Small intestine (tissue), 16 donors: ENCODE data around the gene CCL16. TPM values are rescaled to one million over a fixed set of nuclear protein-coding genes. Genes with fewer than 3 reads are reported as not detected.
"Not testable (repeated sequence)": the region's sequence is repeated elsewhere in the genome, so short reads cannot be mapped to it uniquely, and the experiment has no call there.

Experiments used
- DNase-seq, 2 donors: peaks; one replicate each; pipeline versions ENCODE4 v3.0.0 to v3.0.0-alpha.2; 2013
- FAIRE-seq: peaks from 2 replicates; lab custom pipeline; 2012; peaks lifted over from hg19 to GRCh38; lab: Jason Lieb, UNC
- H3K27ac ChIP-seq, 3 donors: one replicate each; pipeline ENCODE4 v1.5.1; 2013; ENCODE audit warnings: low read length in 2 of 3, mild to moderate bottlenecking in 2 of 3, control low read depth in 1 of 3, inconsistent platforms in 1 of 3, low read depth in 1 of 3, moderate library complexity in 1 of 3
- H3K27me3 ChIP-seq, 3 donors: one replicate each; pipeline ENCODE4 v1.6.1; 2013; ENCODE audit warnings: low read length in 3 of 3, inconsistent platforms in 1 of 3; ENCODE audit not compliant: control insufficient read depth in 3 of 3, insufficient read depth in 3 of 3
- H3K36me3 ChIP-seq, 3 donors: one replicate each; pipeline ENCODE4 v1.6.1; 2013; ENCODE audit warnings: low read length in 3 of 3, inconsistent platforms in 1 of 3, low read depth in 1 of 3, mild to moderate bottlenecking in 1 of 3, moderate library complexity in 1 of 3; ENCODE audit not compliant: control insufficient read depth in 3 of 3, insufficient read depth in 2 of 3
- H3K4me1 ChIP-seq, 3 donors: one replicate each; pipeline ENCODE4 v1.6.1; 2013; ENCODE audit warnings: low read length in 2 of 3, inconsistent platforms in 1 of 3, low read depth in 1 of 3, mild to moderate bottlenecking in 1 of 3, moderate library complexity in 1 of 3; ENCODE audit not compliant: control insufficient read depth in 3 of 3, insufficient read depth in 2 of 3
- H3K4me3 ChIP-seq, 3 donors: one replicate each; pipeline ENCODE4 v1.5.1; 2013; ENCODE audit warnings: low read length in 3 of 3, control low read depth in 1 of 3, inconsistent platforms in 1 of 3, low read depth in 1 of 3, mild to moderate bottlenecking in 1 of 3, moderate library complexity in 1 of 3
- H3K9me3 ChIP-seq, 2 donors: one replicate each; pipeline ENCODE4 v1.6.1; 2013; ENCODE audit warnings: low read depth in 1 of 2, low read length in 1 of 2; ENCODE audit not compliant: control insufficient read depth in 2 of 2, insufficient read depth in 1 of 2
- WGBS, 3 donors: extraction: QIAGEN DNeasy Blood & Tissue Kit; methylation state at CpG; one replicate each; pipeline ENCODE4 v1.1.7; 2013; 5-methylcytosine and 5-hydroxymethylcytosine counted together
- long read RNA-seq, 10 donors: transcript quantifications; one replicate each; lab custom pipeline, GENCODE V29; 2026
- polyA plus RNA-seq, 4 donors: library from polyadenylated mRNA; stranded (reverse) in 3 of 4; unstranded in 1 of 4; fragments of 200-250 nt in 3 of 4; fragments of 120-200 nt in 1 of 4; gene quantifications; one replicate each; pipeline versions ENCODE4 v1.2.1 to v1.2.3, GENCODE V29; 2013
- donor health status: healthy with polysubstance abuse.
- donor health status: control.
- donor health status: control.
- donor health status: Bipolar disorder and iron deficiency.
- donor health status: healthy.

Gene CCL16, protein sequence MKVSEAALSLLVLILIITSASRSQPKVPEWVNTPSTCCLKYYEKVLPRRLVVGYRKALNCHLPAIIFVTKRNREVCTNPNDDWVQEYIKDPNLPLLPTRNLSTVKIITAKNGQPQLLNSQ
- polyA plus RNA-seq = under 1 TPM in 2 of 4 donors, not detected in 2; 0.19 to 0.21 TPM
- long read RNA-seq, donor 1 = 0 reads
- long read RNA-seq, donor 2 = 0 reads
- long read RNA-seq, donor 3 = 0 reads
- long read RNA-seq, donor 4 = 0 reads
- long read RNA-seq, donor 5 = 0 reads
- long read RNA-seq, donor 6 = 0 reads
- long read RNA-seq, donor 7 = 0 reads
- long read RNA-seq, donor 8 = 0 reads
- long read RNA-seq, donor 9 = 0 reads
- long read RNA-seq, donor 10 = 0 reads

DNA sequence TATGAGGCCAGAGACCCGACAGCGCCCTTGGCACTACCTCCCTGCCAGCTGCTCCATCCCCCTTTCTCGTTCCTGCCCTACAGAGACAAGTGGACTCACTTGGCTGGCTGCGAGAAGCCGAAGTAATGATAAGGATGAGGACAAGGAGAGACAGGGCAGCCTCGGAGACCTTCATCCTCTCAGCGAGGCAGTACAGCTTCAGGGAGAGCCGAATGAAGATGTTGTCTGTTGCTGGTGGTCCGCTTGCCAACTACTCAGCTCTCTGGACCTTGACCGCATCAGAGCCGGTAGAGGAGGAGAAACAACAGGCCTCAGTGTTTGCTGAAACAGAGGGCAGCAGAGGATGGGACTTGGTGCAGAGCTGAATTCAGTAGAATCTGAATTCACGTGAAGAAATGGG, at the start of gene CCL16:
CCL16 (minus strand) TSS at position 252 of the 400 bp plus-strand sequence; CDS start at position 175, 77 bp downstream.
- WGBS, 3 donors = 87 to 91% (median 87%) methylated on average over 12 of the region's 12 CpGs
- FAIRE-seq (no peak), DNase-seq (no peak)
- peak within 1 kb of the TSS in 1 of 3 donors; percentile 74 for H3K27ac ChIP-seq
- H3K27me3 ChIP-seq = no peaks in the 10 kb centered on the region
- peaks cover 0 to 19% (median 0%) of the 10 kb centered on the region in 3 donors for H3K4me1 ChIP-seq
- H3K9me3 ChIP-seq = no peaks in the 10 kb centered on the region
- H3K4me3 ChIP-seq = no peak within 1 kb of the TSS
- H3K36me3 ChIP-seq = peaks cover 0 to 16% (median 0%) of the 10 kb centered on the region in 3 donors

GRCh38 chr17:36030956-36031355, 49.7 kb upstream of the CCL16 start:
- H3K27me3 ChIP-seq = no peaks in the 10 kb centered on the region
- DNase-seq (peak; percentile 70 to 87), FAIRE-seq (no peak)
- peak overlapping the region; percentile 68 to 79 (median 73) for H3K27ac ChIP-seq
- no peak overlapping the region for H3K4me3 ChIP-seq
- no peaks in the 10 kb centered on the region for H3K36me3 ChIP-seq
- peaks cover 0 to 25% (median 13%) of the 10 kb centered on the region in 3 donors for H3K4me1 ChIP-seq
- H3K9me3 ChIP-seq = no peaks in the 10 kb centered on the region
- 16 to 65% (median 37%) methylated on average over 1 of the region's 1 CpG for WGBS, 3 donors

- Histone ChIP-seq H3K36me3 (no peaks in the 10 kb centered on the region), H3K27ac (no peak overlapping the region), H3K4me1 (peaks cover 3 to 20% (median 13%) of the 10 kb centered on the region in 3 donors), H3K9me3 (peaks cover 0 to 6% of the 10 kb centered on the region in 2 donors), H3K4me3 (no peak overlapping the region), H3K27me3 (no peaks in the 10 kb centered on the region)
- DNase-seq = no peak
- WGBS, 3 donors = 68 to 84% (median 71%) methylated on average over 4 of the region's 4 CpGs
- no peak for FAIRE-seq
Measured at GRCh38 chr17:36027761-36028160, 46.5 kb upstream of the CCL16 start.

- DNase-seq (no peak), FAIRE-seq (no peak)
- Histone ChIP-seq H3K36me3 (no peaks in the 10 kb centered on the region), H3K4me3 (no peak overlapping the region), H3K27me3 (no peaks in the 10 kb centered on the region), H3K9me3 (peaks cover 0 to 8% of the 10 kb centered on the region in 2 donors), H3K27ac (no peak overlapping the region), H3K4me1 (peaks cover 0 to 3% (median 2%) of the 10 kb centered on the region in 3 donors)
- WGBS, 3 donors = 61 to 68% (median 68%) methylated on average over 6 of the region's 6 CpGs
Measured at GRCh38 chr17:36024106-36024869, 43.0 kb upstream of the CCL16 start.

- WGBS, 3 donors = 91 to 100% (median 93%) methylated on average over 2 of the region's 2 CpGs
- FAIRE-seq = no peak
- Histone ChIP-seq H3K27ac (no peak overlapping the region), H3K9me3 (peaks cover 0 to 8% of the 10 kb centered on the region in 2 donors), H3K4me1 (peaks cover 0 to 3% (median 0%) of the 10 kb centered on the region in 3 donors), H3K4me3 (no peak overlapping the region), H3K36me3 (no peaks in the 10 kb centered on the region), H3K27me3 (no peaks in the 10 kb centered on the region)
- no peak for DNase-seq
Measured at GRCh38 chr17:36019423-36019822, 38.1 kb upstream of the CCL16 start.

GRCh38 chr17:36017799-36018198, 36.5 kb upstream of the CCL16 start, which contains the start of gene CCL23:
CCL23 (minus strand) TSS chr17:36017972; CDS start chr17:36017897, 75 bp downstream.
- Histone ChIP-seq H3K9me3 (peaks cover 0 to 2% of the 10 kb centered on the region in 2 donors), H3K4me1 (no peaks in the 10 kb centered on the region), H3K4me3 (no peak within 1 kb of the TSS), H3K27ac (no peak within 1 kb of the TSS), H3K36me3 (peaks cover 0 to 4% (median 0%) of the 10 kb centered on the region in 3 donors), H3K27me3 (no peaks in the 10 kb centered on the region)
- FAIRE-seq (no peak), DNase-seq (no peak)
- WGBS, 3 donors = 27 to 53% (median 51%) methylated on average over 6 of the region's 6 CpGs

GRCh38 chr17:36016555-36016954, 35.3 kb upstream of the CCL16 start:
- DNase-seq = no peak
- Histone ChIP-seq H3K27ac (no peak overlapping the region), H3K4me1 (no peaks in the 10 kb centered on the region), H3K27me3 (no peaks in the 10 kb centered on the region), H3K4me3 (no peak overlapping the region), H3K9me3 (peaks cover 0 to 9% of the 10 kb centered on the region in 2 donors), H3K36me3 (peaks cover 0 to 14% (median 0%) of the 10 kb centered on the region in 3 donors)
- no peak for FAIRE-seq
- 93 to 99% (median 95%) methylated on average over 2 of the region's 2 CpGs for WGBS, 3 donors

- not testable (repeated sequence) for FAIRE-seq
- WGBS, 3 donors = 90 to 94% (median 93%) methylated on average over 4 of the region's 4 CpGs
Measured at GRCh38 chr17:36015895-36016294, 34.6 kb upstream of the CCL16 start.

More at GRCh38 chr17:36015895-36016294, 34.6 kb upstream of the CCL16 start:
- Histone ChIP-seq H3K36me3 (peaks cover 0 to 16% (median 0%) of the 10 kb centered on the region in 3 donors), H3K9me3 (peaks cover 0 to 11% of the 10 kb centered on the region in 2 donors)
- not testable (repeated sequence) for H3K27ac ChIP-seq, H3K4me3 ChIP-seq, H3K27me3 ChIP-seq, H3K4me1 ChIP-seq, DNase-seq
